Common myeloid progenitor, CD34-positive (primary cell): ENCODE results near the gene ABCC10.
A peak's percentile ranks its signal among the peaks of the same experiment; 100 is the strongest.

Experiments
- CTCF ChIA-PET: fragments of 350-600 bp; sonication (Branson Sonifier 250); formaldehyde crosslinking; loops from one replicate; lab custom pipeline; 2021; ENCODE audit warnings: antibody characterized with exemption; lab: Charles Lee
- POLR2A ChIA-PET: fragments of 350-600 bp; sonication (Branson Sonifier 250); formaldehyde crosslinking; loops from one replicate; lab custom pipeline; 2021; ENCODE audit warnings: antibody characterized with exemption; lab: Charles Lee
- DNase-seq, 3 donors: peaks; one replicate each; pipeline versions ENCODE4 v3.0.0 to v3.0.0-alpha.2; 2013
- H3K27ac ChIP-seq, 2 experiments: 1 replicate in 1 of 2; 2 replicates in 1 of 2; pipeline ENCODE4 v1.7.0; 2013; ENCODE audit warnings: inconsistent platforms in 2 of 2, low read length in 2 of 2, mild to moderate bottlenecking in 2 of 2, low read depth in 1 of 2, moderate library complexity in 1 of 2; ENCODE audit not compliant: severe bottlenecking in 2 of 2, insufficient read depth in 1 of 2, poor library complexity in 1 of 2
- H3K27me3 ChIP-seq, 5 experiments: replicated peaks in 2 of 5; 1 replicate in 3 of 5; 2 replicates in 2 of 5; pipeline versions ENCODE4 v1.6.1 to v1.7.0; 2013; ENCODE audit warnings: low read length in 4 of 5, mild to moderate bottlenecking in 2 of 5, moderate library complexity in 2 of 5, inconsistent platforms in 1 of 5; ENCODE audit not compliant: insufficient read depth in 5 of 5, control insufficient read depth in 4 of 5
- H3K36me3 ChIP-seq, 4 experiments: 1 replicate in 2 of 4; 2 replicates in 2 of 4; pipeline versions ENCODE4 v1.6.1 to v1.7.0; 2013; ENCODE audit warnings: low read length in 3 of 4, control low read depth in 1 of 4, mild to moderate bottlenecking in 1 of 4; ENCODE audit not compliant: control insufficient read depth in 4 of 4, insufficient read depth in 4 of 4
- H3K4me1 ChIP-seq, 4 experiments: 1 replicate in 3 of 4; 2 replicates in 1 of 4; pipeline versions ENCODE4 v1.6.1 to v1.7.1; 2013; ENCODE audit warnings: low read length in 3 of 4, mild to moderate bottlenecking in 3 of 4, control low read depth in 1 of 4, inconsistent platforms in 1 of 4, moderate library complexity in 1 of 4; ENCODE audit not compliant: control insufficient read depth in 4 of 4, insufficient read depth in 4 of 4; ENCODE audit errors: control extremely low read depth in 1 of 4
- H3K4me3 ChIP-seq, 7 experiments: 1 replicate in 4 of 7; 2 replicates in 3 of 7; pipeline versions ENCODE4 v1.5.1 to v1.7.0; 2013; ENCODE audit warnings: mild to moderate bottlenecking in 7 of 7, low read length in 6 of 7, moderate library complexity in 6 of 7, inconsistent platforms in 2 of 7, low read depth in 2 of 7, control low read depth in 1 of 7; ENCODE audit not compliant: insufficient read depth in 4 of 7, control insufficient read depth in 1 of 7; ENCODE audit errors: extremely low read depth in 1 of 7
- H3K9me3 ChIP-seq, 5 experiments: 1 replicate in 4 of 5; 2 replicates in 1 of 5; pipeline versions ENCODE4 v1.6.1 to v1.7.1; 2013; ENCODE audit warnings: low read length in 4 of 5, mild to moderate bottlenecking in 2 of 5, inconsistent platforms in 1 of 5, low read depth in 1 of 5, moderate library complexity in 1 of 5; ENCODE audit not compliant: control insufficient read depth in 4 of 5, insufficient read depth in 2 of 5; ENCODE audit errors: control extremely low read depth in 1 of 5
- WGBS: methylation state at CpG from one replicate; pipeline ENCODE4 v1.1.5; 2013; ENCODE audit not compliant: insufficient coverage; 5-methylcytosine and 5-hydroxymethylcytosine counted together

Gene ABCC10

GRCh38 chr6:43469947-43470346, 42.6 kb downstream of the ABCC10 start:
- 98% methylated on average over 4 of the region's 7 CpGs for WGBS
- Histone ChIP-seq H3K4me1 (no peaks in the 10 kb centered on the region), H3K4me3 (no peak overlapping the region), H3K27me3 (peaks cover 0 to 7% (median 0%) of the 10 kb centered on the region in 5 experiments), H3K27ac (no peak overlapping the region), H3K36me3 (no peaks in the 10 kb centered on the region), H3K9me3 (no peaks in the 10 kb centered on the region)
- DNase-seq = no peak
- ChIA-PET POLR2A (no interaction called here), CTCF (interaction anchor here (0.9 to 1.6 kb wide), 2 partner anchors 9 to 10 kb away, joined by 3 read pairs; no protein-coding TSS in a partner anchor)

- peaks cover 0 to 2% (median 0%) of the 10 kb centered on the region in 5 experiments for H3K27me3 ChIP-seq
- H3K4me3 ChIP-seq = no peak overlapping the region
- ChIA-PET POLR2A (interaction anchor here (0.6 kb wide), 1 partner anchor 12 kb away, joined by 3 read pairs; no protein-coding TSS in a partner anchor), CTCF (interaction anchor here (0.8 to 1.7 kb wide), 4 partner anchors 9 to 36 kb away, joined by 3 to 5 read pairs (median 3); no protein-coding TSS in a partner anchor)
- 77% methylated on average over 1 of the region's 1 CpG for WGBS
- no peaks in the 10 kb centered on the region for H3K4me1 ChIP-seq
- DNase-seq = no peak
- H3K36me3 ChIP-seq = no peaks in the 10 kb centered on the region
- H3K9me3 ChIP-seq = no peaks in the 10 kb centered on the region
- H3K27ac ChIP-seq = no peak overlapping the region
Observed at GRCh38 chr6:43471399-43471798, 44.1 kb downstream of the ABCC10 start.

DNA sequence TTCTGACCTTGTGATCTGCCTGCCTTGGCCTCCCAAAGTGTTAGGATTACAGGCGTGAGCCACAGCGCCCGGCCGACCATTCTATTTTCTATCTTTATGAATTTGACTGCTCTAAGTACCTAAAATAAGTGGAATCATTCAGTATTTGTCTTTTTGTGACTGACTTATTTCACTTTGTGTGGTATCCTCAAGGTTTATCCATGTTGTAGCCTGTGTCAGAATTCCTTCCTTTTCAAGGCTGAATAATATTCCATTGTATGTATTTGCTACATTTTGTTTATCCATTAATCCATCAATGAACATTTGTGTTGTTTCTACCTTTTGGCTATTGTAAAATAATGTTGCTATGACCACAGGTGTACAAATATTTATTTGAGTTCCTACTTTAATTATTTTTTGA, 45.2 kb downstream of the ABCC10 start:
- Histone ChIP-seq H3K27me3 (peaks cover 0 to 2% (median 0%) of the 10 kb centered on the region in 5 experiments), H3K27ac (no peak overlapping the region), H3K4me3 (no peak overlapping the region), H3K9me3 (no peaks in the 10 kb centered on the region), H3K36me3 (no peaks in the 10 kb centered on the region), H3K4me1 (peaks cover 0 to 9% (median 4%) of the 10 kb centered on the region in 4 experiments)
- DNase-seq = no peak
- CTCF ChIA-PET = interaction anchor here (1.1 to 1.7 kb wide), 3 partner anchors 13 to 34 kb away, joined by 3 to 5 read pairs (median 3); no protein-coding TSS in a partner anchor
- POLR2A ChIA-PET = no interaction called here
- WGBS = no CpG with 5 or more reads among the region's 4 CpGs

DNA sequence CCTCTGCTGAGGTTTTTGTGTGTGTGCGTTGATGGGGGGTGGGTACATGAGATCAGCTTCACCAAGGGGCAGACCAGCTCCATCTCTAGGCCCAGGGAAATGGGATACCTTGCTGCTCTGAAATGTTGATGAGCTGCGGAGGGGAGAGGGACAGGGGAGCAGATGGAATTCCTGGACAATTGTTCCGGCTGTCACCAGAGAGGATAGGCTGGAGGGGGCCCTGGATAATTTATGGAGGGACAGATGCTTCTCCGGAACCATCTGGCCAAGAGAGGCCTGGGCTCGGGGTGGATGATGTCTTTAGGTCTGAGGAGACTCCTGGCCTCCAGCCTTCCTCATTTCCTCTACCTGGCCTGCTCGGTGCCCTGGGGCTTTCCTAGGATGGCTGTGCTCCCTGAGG, 48.2 kb downstream of the ABCC10 start:
- Histone ChIP-seq H3K36me3 (no peaks in the 10 kb centered on the region), H3K4me1 (peaks cover 8 to 19% (median 11%) of the 10 kb centered on the region in 4 experiments), H3K27ac (no peak overlapping the region), H3K27me3 (no peaks in the 10 kb centered on the region), H3K9me3 (no peaks in the 10 kb centered on the region), H3K4me3 (no peak overlapping the region)
- DNase-seq = no peak
- ChIA-PET POLR2A (no interaction called here), CTCF (no interaction called here)
- 97% methylated on average over 4 of the region's 6 CpGs for WGBS

DNA sequence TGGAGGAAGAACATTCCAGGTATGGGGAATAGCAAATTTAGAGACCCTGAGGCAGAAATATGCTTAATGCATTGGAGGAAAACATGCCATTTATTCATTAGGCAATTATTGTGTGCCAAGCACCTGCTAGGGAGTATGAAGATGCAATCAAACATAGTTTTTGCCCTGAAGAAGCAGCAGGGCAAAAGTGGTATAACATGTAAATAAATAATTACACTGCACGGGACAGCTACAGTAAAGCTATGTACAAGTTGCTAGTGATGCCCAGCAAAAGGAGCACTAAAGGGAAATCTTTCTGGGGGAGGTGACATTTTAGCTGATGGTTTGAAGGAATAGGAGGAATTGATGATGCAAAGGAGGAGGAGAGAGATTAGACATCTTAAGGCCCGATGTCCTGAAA, 49.4 kb downstream of the ABCC10 start:
- Histone ChIP-seq H3K27ac (peak overlapping the region; percentile 40 to 93), H3K9me3 (no peaks in the 10 kb centered on the region), H3K4me1 (peaks cover 8 to 19% (median 12%) of the 10 kb centered on the region in 4 experiments), H3K4me3 (peak overlapping the region in 6 of 7 experiments; percentile 72 to 84 (median 76)), H3K27me3 (no peaks in the 10 kb centered on the region), H3K36me3 (no peaks in the 10 kb centered on the region)
- DNase-seq = peak in 2 of 3 donors; percentile 59 to 62
- WGBS = 37% methylated on average over 2 of the region's 2 CpGs
- POLR2A ChIA-PET = interaction anchor here (0.6 kb wide), 2 partner anchors 79 to 547 kb away, joined by 4 read pairs; no protein-coding TSS in a partner anchor
- CTCF ChIA-PET = interaction anchor here (1.3 to 1.5 kb wide), 2 partner anchors 43 to 57 kb away, joined by 3 read pairs; no protein-coding TSS in a partner anchor

DNA sequence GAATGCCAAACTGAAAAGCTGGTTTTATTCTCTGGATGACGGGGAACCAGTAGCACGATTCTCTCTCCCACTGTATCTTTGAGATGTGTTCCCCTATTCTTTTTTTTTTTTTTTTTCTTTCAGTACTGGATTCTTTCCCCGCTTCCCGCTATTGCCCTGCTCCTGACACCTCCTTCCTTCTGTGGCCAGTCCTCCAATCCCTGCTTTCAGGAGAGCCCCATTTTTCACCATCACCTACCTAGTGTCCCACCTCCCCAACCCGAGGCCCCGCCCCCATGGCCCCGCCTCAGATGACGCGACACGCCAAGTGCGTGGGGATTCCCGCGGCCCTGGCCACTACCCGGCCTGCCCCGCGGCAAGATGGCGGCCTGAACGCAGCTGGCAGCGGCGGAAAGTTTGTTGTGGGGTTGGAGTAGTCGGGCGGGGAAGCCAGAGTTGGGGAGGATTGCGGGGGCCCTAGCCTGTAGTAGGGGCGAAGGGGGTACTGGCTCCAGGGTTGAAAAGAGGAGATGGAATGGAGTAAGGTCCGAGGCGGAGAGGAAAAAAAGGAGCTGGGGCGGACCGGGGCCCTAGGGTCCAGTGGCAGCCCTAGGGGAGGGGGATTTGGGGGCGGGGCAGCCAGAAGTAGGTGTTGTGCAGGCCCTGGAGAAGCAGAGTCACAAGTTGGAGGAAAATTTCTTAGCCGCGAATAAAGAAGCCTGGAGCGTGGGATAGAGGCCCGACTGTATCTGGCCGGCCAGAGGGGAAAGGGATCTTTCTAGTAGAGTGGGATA, 50.1 kb downstream of the ABCC10 start, which contains the start of gene TJAP1:
TJAP1 (plus strand) TSS at position 336 of the 773 bp plus-strand sequence. CDS start 21,432 bp downstream, outside the sequence.
- ChIA-PET CTCF (interaction anchor here (1.3 to 1.5 kb wide), 2 partner anchors 44 to 56 kb away, joined by 3 read pairs; no protein-coding TSS in a partner anchor), POLR2A (interaction anchor here (0.6 kb wide), 2 partner anchors 80 to 547 kb away, joined by 4 read pairs; no protein-coding TSS in a partner anchor)
- DNase-seq = peak; percentile 85 to 93 (median 92)
- 0% methylated on average over 24 of the region's 34 CpGs for WGBS
- H3K4me1 ChIP-seq = peaks cover 8 to 19% (median 12%) of the 10 kb centered on the region in 4 experiments
- H3K4me3 ChIP-seq = peak within 1 kb of the TSS; percentile 31 to 84 (median 75)
- H3K36me3 ChIP-seq = peaks cover 0 to 1% (median 0%) of the 10 kb centered on the region in 4 experiments
- peak within 1 kb of the TSS; percentile 87 to 93 for H3K27ac ChIP-seq
- H3K9me3 ChIP-seq = no peaks in the 10 kb centered on the region
- no peaks in the 10 kb centered on the region for H3K27me3 ChIP-seq
